ENCODE data around the gene PEF1.

GRCh38 chr1:31621498-31621820 lies 23.2 kb downstream of the PEF1 start:
- TF ChIP-seq ZNF70 (CRISPR knock-in tag; IDR thresholded peaks at IDR 0.05) = no peak
- no peak for TF ChIP-seq TOX (CRISPR knock-in tag; IDR thresholded peaks at IDR 0.05; ENCODE audit: borderline replicate concordance)
- no peak for TF ChIP-seq ZNF565 (CRISPR knock-in tag; conservative IDR thresholded peaks at IDR 0.05; ENCODE audit: low read depth)
- no peak for TF ChIP-seq RARB (CRISPR knock-in tag; IDR thresholded peaks at IDR 0.05)
- no peak for TF ChIP-seq ZFP3 (CRISPR knock-in tag; IDR thresholded peaks at IDR 0.05)
- no peak for TF ChIP-seq GLIS3 (CRISPR knock-in tag; IDR thresholded peaks at IDR 0.05)
- no peak for TF ChIP-seq PATZ1 (CRISPR knock-in tag; IDR thresholded peaks at IDR 0.05; ENCODE audit: borderline replicate concordance)
- TF ChIP-seq ARNTL (CRISPR knock-in tag; IDR thresholded peaks at IDR 0.05; ENCODE audit: borderline replicate concordance, low read depth) = no peak
- no peak for TF ChIP-seq ZFP30 (CRISPR knock-in tag; IDR thresholded peaks at IDR 0.05)
- no peak for TF ChIP-seq PPARA (CRISPR knock-in tag; IDR thresholded peaks at IDR 0.05; ENCODE audit: borderline replicate concordance)
- TF ChIP-seq CSRNP3 (CRISPR knock-in tag; IDR thresholded peaks at IDR 0.05) = no peak
- TF ChIP-seq TCF4 (CRISPR knock-in tag; IDR thresholded peaks at IDR 0.05; ENCODE audit: borderline replicate concordance) = no peak
- TF ChIP-seq ZC3H10 (CRISPR knock-in tag; IDR thresholded peaks at IDR 0.05) = no peak

Measured in SK-N-SH treated with all-trans-retinoic acid at 6 μM for 48 hours (cell line).